Natural killer cell (primary cell): ENCODE results near the gene PGA4. TPM values are rescaled to one million over a fixed set of nuclear protein-coding genes. Genes with fewer than 3 reads are reported as not detected.
"Not testable (repeated sequence)": the region's sequence is repeated elsewhere in the genome, so short reads cannot be mapped to it uniquely, and the experiment has no call there.

ENCODE experiments used
- ATAC-seq, 3 donors: fragments of 150-1000 bp in 2 of 3; fragments of 200-7000 bp in 1 of 3; cut with Tn5 transposase; 1 replicate in 1 of 3; 2 replicates in 2 of 3; pipeline ENCODE4 v1.10.0; 2021; ENCODE audit warnings: mild to moderate bottlenecking in 2 of 3, moderate library complexity in 2 of 3
- DNase-seq, 2 donors: peaks; one replicate each; pipeline versions ENCODE4 v3.0.0 to v3.0.0-alpha.2; 2013 to 2021; ENCODE audit warnings: mixed read lengths in 1 of 2
- H3K27ac ChIP-seq: one replicate; pipeline ENCODE4 v1.5.1; 2013; ENCODE audit warnings: mild to moderate bottlenecking, low read length
- H3K27me3 ChIP-seq: one replicate; pipeline ENCODE4 v1.6.1; 2013; ENCODE audit warnings: low read length; ENCODE audit not compliant: control insufficient read depth, insufficient read depth
- H3K36me3 ChIP-seq: one replicate; pipeline ENCODE4 v1.6.1; 2013; ENCODE audit warnings: low read length; ENCODE audit not compliant: control insufficient read depth, insufficient read depth
- H3K4me1 ChIP-seq: one replicate; pipeline ENCODE4 v1.6.1; 2013; ENCODE audit warnings: low read length; ENCODE audit not compliant: control insufficient read depth, insufficient read depth
- H3K4me3 ChIP-seq: one replicate; pipeline ENCODE4 v1.5.1; 2013; ENCODE audit warnings: low read length
- H3K9me3 ChIP-seq: one replicate; pipeline ENCODE4 v1.6.1; 2013; ENCODE audit warnings: low read length; ENCODE audit not compliant: control insufficient read depth, insufficient read depth
- H3K27ac Mint-ChIP-seq, 2 donors: one replicate each; pipeline ENCODE4 v1.8.0; 2022; ENCODE audit warnings: mild to moderate bottlenecking in 2 of 2, mixed read lengths in 2 of 2, moderate library complexity in 1 of 2
- H3K27me3 Mint-ChIP-seq, 2 donors: one replicate each; pipeline ENCODE4 v1.8.0; 2022; ENCODE audit warnings: low read depth in 2 of 2, mixed read lengths in 2 of 2
- H3K36me3 Mint-ChIP-seq: one replicate; pipeline ENCODE4 v1.8.0; 2022; ENCODE audit warnings: mixed read lengths
- H3K4me1 Mint-ChIP-seq, 2 donors: one replicate each; pipeline ENCODE4 v1.8.0; 2022; ENCODE audit warnings: mixed read lengths in 2 of 2
- H3K4me3 Mint-ChIP-seq: one replicate; pipeline ENCODE4 v1.8.0; 2022; ENCODE audit warnings: mild to moderate bottlenecking, moderate library complexity, mixed read lengths
- H3K9me3 Mint-ChIP-seq, 2 donors: one replicate each; pipeline ENCODE4 v1.8.0; 2022; ENCODE audit warnings: mixed read lengths in 2 of 2
- WGBS: methylation state at CpG from one replicate; pipeline ENCODE4 v1.1.7; 2013; ENCODE audit warnings: missing lambda C conversion rate; ENCODE audit not compliant: insufficient coverage; 5-methylcytosine and 5-hydroxymethylcytosine counted together
- intact Hi-C: fragments of 100-400 bp; cut with micrococcal nuclease; formaldehyde crosslinking; loops from one replicate; pipeline ENCODE4 v1.14.2; 2022
- total RNA-seq, 4 donors: library from RNA; stranded (reverse); fragments of 120-200 nt in 1 of 4; gene quantifications; one replicate each; pipeline versions ENCODE4 v1.2.3 to v1.2.4, GENCODE V29; 2013 to 2022
- TF ChIP-seq, protein P1 (sequence below): fragments of 200-600 bp; IDR thresholded peaks from one replicate; pipeline ENCODE4 v1.8.0; 2022; ENCODE audit warnings: antibody characterized with exemption

Gene PGA4
- total RNA-seq, 3 donors from 2014 or later (not counting 1 experiment from before 2014, with no cell fraction given), result not detected

DNA sequence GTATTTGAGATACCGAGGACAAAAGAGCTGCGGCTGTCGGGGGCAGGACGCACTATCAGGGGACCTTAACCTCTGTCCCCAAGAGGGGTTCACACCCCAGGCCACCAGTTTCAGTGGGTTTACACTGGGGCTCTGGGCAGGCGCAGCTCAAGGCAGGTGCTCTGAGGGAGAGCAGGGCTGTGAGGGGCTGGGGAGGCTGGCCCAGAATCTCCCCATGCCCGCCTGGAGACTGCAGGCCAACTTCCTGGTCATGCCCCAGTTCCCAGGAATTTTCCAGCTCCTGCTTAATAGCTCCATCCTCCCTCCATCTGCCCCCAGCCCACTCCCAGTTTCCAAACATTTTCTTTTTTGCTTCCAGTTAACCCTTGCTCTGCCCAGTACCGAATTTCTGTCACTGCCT, 26.4 kb upstream of the PGA4 start:
- H3K36me3 ChIP-seq, result no peaks in the 10 kb centered on the region
- H3K9me3 ChIP-seq, result no peaks in the 10 kb centered on the region
- Mint-ChIP-seq H3K27ac (no peak overlapping the region), H3K27me3 (peaks cover 8% of the 10 kb centered on the region in 2 donors), H3K4me3 (no peak overlapping the region), H3K9me3 (no peaks in the 10 kb centered on the region), H3K36me3 (no peaks in the 10 kb centered on the region), H3K4me1 (no peaks in the 10 kb centered on the region)
- no peak for ATAC-seq
- no peak overlapping the region for H3K27ac ChIP-seq
- TF ChIP-seq, protein P1, sequence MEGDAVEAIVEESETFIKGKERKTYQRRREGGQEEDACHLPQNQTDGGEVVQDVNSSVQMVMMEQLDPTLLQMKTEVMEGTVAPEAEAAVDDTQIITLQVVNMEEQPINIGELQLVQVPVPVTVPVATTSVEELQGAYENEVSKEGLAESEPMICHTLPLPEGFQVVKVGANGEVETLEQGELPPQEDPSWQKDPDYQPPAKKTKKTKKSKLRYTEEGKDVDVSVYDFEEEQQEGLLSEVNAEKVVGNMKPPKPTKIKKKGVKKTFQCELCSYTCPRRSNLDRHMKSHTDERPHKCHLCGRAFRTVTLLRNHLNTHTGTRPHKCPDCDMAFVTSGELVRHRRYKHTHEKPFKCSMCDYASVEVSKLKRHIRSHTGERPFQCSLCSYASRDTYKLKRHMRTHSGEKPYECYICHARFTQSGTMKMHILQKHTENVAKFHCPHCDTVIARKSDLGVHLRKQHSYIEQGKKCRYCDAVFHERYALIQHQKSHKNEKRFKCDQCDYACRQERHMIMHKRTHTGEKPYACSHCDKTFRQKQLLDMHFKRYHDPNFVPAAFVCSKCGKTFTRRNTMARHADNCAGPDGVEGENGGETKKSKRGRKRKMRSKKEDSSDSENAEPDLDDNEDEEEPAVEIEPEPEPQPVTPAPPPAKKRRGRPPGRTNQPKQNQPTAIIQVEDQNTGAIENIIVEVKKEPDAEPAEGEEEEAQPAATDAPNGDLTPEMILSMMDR, result no peak
- DNase-seq, result no peak
- H3K4me3 ChIP-seq, result no peak overlapping the region
- intact Hi-C loops, result no loop called here
- 85% methylated on average over 7 of the region's 7 CpGs for WGBS
- H3K4me1 ChIP-seq, result no peaks in the 10 kb centered on the region
- no peaks in the 10 kb centered on the region for H3K27me3 ChIP-seq

DNA sequence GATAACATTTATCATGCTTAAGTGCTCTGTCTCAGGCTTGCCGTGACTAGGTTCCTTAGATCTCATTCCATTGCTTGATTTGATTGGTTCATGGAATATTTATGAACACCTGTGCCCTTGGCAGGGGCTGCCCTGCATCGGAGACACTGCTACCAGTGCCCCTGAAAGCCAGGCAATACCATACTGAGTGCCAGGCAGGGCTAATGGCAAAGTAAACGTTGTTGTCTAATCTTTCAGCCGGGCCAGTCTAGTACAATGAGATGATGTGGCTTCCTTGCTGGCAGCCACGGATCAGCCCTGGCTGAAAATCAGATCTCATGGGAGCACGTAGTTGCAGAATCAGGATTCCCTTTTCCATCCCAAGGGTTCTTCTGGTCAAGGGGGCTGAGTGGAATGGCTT, 23.8 kb upstream of the PGA4 start:
- Histone ChIP-seq H3K4me3 (no peak overlapping the region), H3K27ac (no peak overlapping the region), H3K4me1 (peaks cover 2% of the 10 kb centered on the region), H3K9me3 (no peaks in the 10 kb centered on the region), H3K27me3 (no peaks in the 10 kb centered on the region), H3K36me3 (no peaks in the 10 kb centered on the region)
- TF ChIP-seq, protein P1, result no peak
- WGBS, result 89% methylated on average over 6 of the region's 6 CpGs
- Mint-ChIP-seq H3K4me3 (no peak overlapping the region), H3K27ac (no peak overlapping the region), H3K36me3 (no peaks in the 10 kb centered on the region), H3K9me3 (no peaks in the 10 kb centered on the region), H3K4me1 (no peaks in the 10 kb centered on the region), H3K27me3 (peaks cover 13 to 17% of the 10 kb centered on the region in 2 donors)
- no peak for DNase-seq
- intact Hi-C loops, result no loop called here
- ATAC-seq, result no peak

DNA sequence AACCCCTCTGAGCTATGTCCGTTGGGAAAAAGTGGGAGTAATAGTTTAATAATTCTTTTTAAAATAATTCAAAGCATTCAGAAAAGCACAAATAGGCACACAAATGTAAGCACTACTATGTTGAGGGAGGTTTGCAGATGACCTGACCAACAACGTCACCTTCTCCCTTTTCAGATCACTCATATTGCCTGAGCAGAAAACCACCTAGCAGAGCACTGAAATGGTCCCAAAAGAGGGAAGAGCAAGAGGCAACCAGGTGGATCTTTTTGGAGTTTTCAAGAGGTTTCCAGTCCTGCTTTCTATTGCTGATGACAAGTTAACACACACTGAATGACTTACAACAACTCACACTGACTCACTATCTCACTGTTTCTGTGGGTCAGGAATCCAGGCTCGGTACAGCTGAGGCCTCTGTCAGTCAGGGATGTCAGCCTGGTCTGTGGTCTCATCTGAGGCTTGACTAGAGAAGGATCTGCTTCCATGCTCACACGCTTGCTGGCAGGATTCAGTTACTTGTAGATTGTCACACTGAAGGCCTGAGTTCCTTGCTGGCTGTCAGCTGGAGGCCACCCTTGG, 23.1 kb upstream of the PGA4 start:
- DNase-seq (no peak), ATAC-seq (no peak)
- peaks cover 2% of the 10 kb centered on the region for H3K4me1 ChIP-seq
- no peak overlapping the region for H3K4me3 ChIP-seq
- WGBS, result 83% methylated on average over 2 of the region's 4 CpGs
- TF ChIP-seq, protein P1, result no peak
- no peaks in the 10 kb centered on the region for H3K9me3 Mint-ChIP-seq
- H3K27me3 ChIP-seq, result no peaks in the 10 kb centered on the region
- H3K9me3 ChIP-seq, result no peaks in the 10 kb centered on the region
- no peak overlapping the region for H3K27ac Mint-ChIP-seq
- no peaks in the 10 kb centered on the region for H3K4me1 Mint-ChIP-seq
- no peaks in the 10 kb centered on the region for H3K36me3 ChIP-seq
- intact Hi-C loops, result no loop called here
- no peak overlapping the region for H3K27ac ChIP-seq
- H3K4me3 Mint-ChIP-seq, result no peak overlapping the region
- H3K36me3 Mint-ChIP-seq, result no peaks in the 10 kb centered on the region
- peaks cover 10 to 17% of the 10 kb centered on the region in 2 donors for H3K27me3 Mint-ChIP-seq

DNA sequence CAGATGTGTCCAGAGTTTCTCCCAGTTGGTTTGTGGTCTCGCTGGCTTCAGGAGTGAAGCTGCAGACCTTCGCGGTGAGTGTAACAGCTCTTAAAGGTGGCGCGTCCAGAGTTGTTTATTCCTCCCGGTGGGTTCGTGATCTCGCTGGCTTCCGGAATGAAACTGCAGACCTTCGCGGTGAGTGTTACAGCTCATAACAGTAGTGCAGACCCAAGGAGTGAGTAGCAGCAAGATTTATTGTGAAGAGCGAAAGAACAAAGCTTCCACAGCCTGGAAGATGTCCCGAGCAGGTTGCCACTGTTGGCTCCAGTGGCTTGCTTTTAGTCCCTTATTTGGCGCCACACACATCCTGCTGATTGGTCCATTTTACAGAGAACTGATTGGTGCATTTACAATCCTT, 20.7 kb upstream of the PGA4 start:
- intact Hi-C loops, result no loop called here
- no peaks in the 10 kb centered on the region for H3K36me3 ChIP-seq
- no peaks in the 10 kb centered on the region for H3K4me1 Mint-ChIP-seq
- no peak overlapping the region for H3K27ac Mint-ChIP-seq
- H3K36me3 Mint-ChIP-seq, result no peaks in the 10 kb centered on the region
- H3K27me3 ChIP-seq, result no peaks in the 10 kb centered on the region
- H3K4me1 ChIP-seq, result peaks cover 2% of the 10 kb centered on the region
- H3K4me3 Mint-ChIP-seq, result no peak overlapping the region
- TF ChIP-seq, protein P1, result no peak
- DNase-seq (no peak), ATAC-seq (no peak)
- peaks cover 5 to 17% of the 10 kb centered on the region in 2 donors for H3K27me3 Mint-ChIP-seq
- H3K27ac ChIP-seq, result no peak overlapping the region
- no peak overlapping the region for H3K4me3 ChIP-seq
- H3K9me3 Mint-ChIP-seq, result no peaks in the 10 kb centered on the region
- H3K9me3 ChIP-seq, result no peaks in the 10 kb centered on the region
- 94% methylated on average over 14 of the region's 14 CpGs for WGBS

DNA sequence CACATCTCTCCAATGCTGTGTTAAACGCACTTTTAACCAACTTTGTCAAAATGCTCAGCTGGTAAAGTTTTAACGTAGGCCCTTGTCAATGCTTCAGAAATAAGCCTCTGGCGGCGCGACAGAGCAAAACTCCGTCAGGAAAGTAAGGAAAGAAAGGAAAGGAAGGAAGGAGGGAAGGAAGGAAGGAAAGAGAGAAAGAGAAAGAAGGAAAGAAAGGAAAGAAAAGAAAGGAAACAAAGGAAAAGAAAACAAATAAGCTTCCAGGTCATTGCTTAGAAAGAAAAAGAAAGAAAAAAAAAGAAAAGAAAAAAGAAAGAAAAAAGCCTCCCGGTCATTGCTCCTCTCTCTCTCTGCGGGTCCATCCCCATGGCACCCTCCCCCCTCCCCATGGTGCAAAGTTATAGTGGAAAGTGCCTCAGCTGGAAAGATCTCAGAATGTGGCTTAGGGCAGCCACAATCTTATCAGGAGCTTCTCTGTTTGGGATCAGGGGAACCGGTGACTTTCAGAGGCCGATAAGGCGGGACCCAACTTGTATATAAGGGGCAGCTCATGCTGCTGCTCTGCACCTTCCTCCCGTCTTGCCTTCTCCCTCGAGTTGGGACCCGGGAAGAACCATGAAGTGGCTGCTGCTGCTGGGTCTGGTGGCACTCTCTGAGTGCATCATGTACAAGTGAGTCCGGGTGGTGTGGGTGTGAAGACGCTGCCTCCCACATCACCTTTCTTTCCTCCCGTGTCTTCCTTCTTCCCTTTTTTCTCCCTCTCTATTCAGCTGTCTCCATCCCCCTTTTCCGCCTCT, 19.0 kb upstream of the PGA4 start, which contains the start of gene PGA3:
Gene PGA3, plus strand, starts transcription at position 566 of the 797 bp plus-strand sequence. Its CDS starts 50 bp downstream, at position 616.
- H3K4me3 Mint-ChIP-seq, H3K36me3 ChIP-seq, ATAC-seq, H3K4me1 ChIP-seq, H3K9me3 Mint-ChIP-seq, H3K4me1 Mint-ChIP-seq, H3K27ac ChIP-seq, H3K4me3 ChIP-seq, H3K9me3 ChIP-seq, intact Hi-C loops, DNase-seq, H3K36me3 Mint-ChIP-seq, H3K27me3 ChIP-seq, H3K27ac Mint-ChIP-seq: not testable (repeated sequence)
- H3K27me3 Mint-ChIP-seq, result peaks cover 5 to 17% of the 10 kb centered on the region in 2 donors
- WGBS, result 74% methylated on average over 7 of the region's 18 CpGs
